HepG2 (cell line): Measurements from ENCODE around the gene ZNF500. TPM values are rescaled to one million over a fixed set of nuclear protein-coding genes. Genes with fewer than 3 reads are reported as not detected.

ENCODE experiments used
- ATAC-seq: fragments of 200-7000 bp; cut with Tn5 transposase; 3 replicates; pipeline ENCODE4 v1.9.1; 2020; ENCODE audit warnings: mild to moderate bottlenecking, moderate library complexity
- BruUV-seq: library from RNA; stranded (reverse); fragments of 400-500 nt; replicated peaks from 2 replicates; lab custom pipeline; 2021; lab: Mats Ljungman, UMichigan
- CTCF ChIA-PET: fragments of 300-600 bp; formaldehyde crosslinking; extraction: SDS; loops from one replicate; lab custom pipeline; 2021; ENCODE audit warnings: low total read pairs, inconsistent platforms, low intra/inter-chr PET ratio; lab: Yijun Ruan, JAX
- POLR2A ChIA-PET: fragments of 350-600 bp; sonication (Branson Sonifier 250); formaldehyde crosslinking; loops from one replicate; lab custom pipeline; 2020; ENCODE audit warnings: antibody characterized with exemption, inconsistent platforms; lab: Yijun Ruan, JAX
- DNase-seq: peaks from one replicate; pipeline ENCODE4 v3.0.0-alpha.2; 2015; ENCODE audit warnings: low spot score
- FAIRE-seq: peaks from 3 replicates; lab custom pipeline; 2011; peaks lifted over from hg19 to GRCh38; lab: Jason Lieb, UNC
- H2AFZ ChIP-seq: one replicate; pipeline ENCODE4 v1.6.1; 2011; ENCODE audit warnings: low read length, inconsistent platforms
- H3K27ac ChIP-seq: fragments of 300-600 bp; 3 replicates; pipeline ENCODE4 v1.8.0; 2011; ENCODE audit warnings: mixed run types, mild to moderate bottlenecking, mixed read lengths, low read length, inconsistent platforms; ENCODE audit not compliant: insufficient read depth; ENCODE audit errors: extremely low read length
- H3K27me3 ChIP-seq, 2 experiments: fragments of 200-600 bp in 1 of 2; 2 replicates in 1 of 2; 3 replicates in 1 of 2; pipeline versions ENCODE4 v1.6.0 to v1.8.0; 2011; ENCODE audit warnings: low read length in 2 of 2, mild to moderate bottlenecking in 2 of 2, moderate library complexity in 2 of 2, inconsistent platforms in 1 of 2; ENCODE audit not compliant: insufficient read depth in 2 of 2, control insufficient read depth in 1 of 2
- H3K36me3 ChIP-seq, 2 experiments: fragments of 200-600 bp in 1 of 2; replicated peaks in 1 of 2; 2 replicates in 1 of 2; 3 replicates in 1 of 2; pipeline versions ENCODE4 v1.5.1 to v1.8.0; 2011; ENCODE audit warnings: low read length in 2 of 2, inconsistent platforms in 1 of 2; ENCODE audit not compliant: insufficient read depth in 2 of 2, control insufficient read depth in 1 of 2
- H3K4me1 ChIP-seq: 2 replicates; pipeline ENCODE4 v1.5.1; 2012; ENCODE audit warnings: low read length, inconsistent platforms; ENCODE audit not compliant: insufficient read depth
- H3K4me2 ChIP-seq: 2 replicates; pipeline ENCODE4 v1.6.0; 2011; ENCODE audit warnings: low read depth, low read length, inconsistent platforms
- H3K4me3 ChIP-seq, 3 experiments: fragments of 200-600 bp in 1 of 3; sonication (generic), shearing (Covaris generic) in 1 of 3; replicated peaks in 1 of 3; 2 replicates each; pipeline ENCODE4 v1.5.1; 2011 to 2016; ENCODE audit warnings: low read length in 3 of 3, inconsistent platforms in 2 of 3, low read depth in 2 of 3, mild to moderate bottlenecking in 2 of 3, control low read depth in 1 of 3, mixed read lengths in 1 of 3; ENCODE audit not compliant: insufficient read depth in 1 of 3
- H3K79me2 ChIP-seq: one replicate; pipeline ENCODE4 v1.6.1; 2011; ENCODE audit warnings: low read length, inconsistent platforms; ENCODE audit not compliant: insufficient read depth
- H3K9ac ChIP-seq: 2 replicates; pipeline ENCODE4 v1.6.0; 2011; ENCODE audit warnings: mild to moderate bottlenecking, low read depth, low read length, inconsistent platforms; ENCODE audit not compliant: insufficient read depth
- H3K9me3 ChIP-seq: 2 replicates; pipeline ENCODE4 v1.5.1; 2012; ENCODE audit warnings: mild to moderate bottlenecking, low read length
- H4K20me1 ChIP-seq: 2 replicates; pipeline ENCODE4 v1.6.0; 2011; ENCODE audit warnings: inconsistent platforms, mild to moderate bottlenecking, low read length, moderate library complexity; ENCODE audit not compliant: insufficient read depth
- BHLHE40 ChIP-seq: IDR thresholded peaks from 2 replicates; pipeline ENCODE4 v1.6.1; 2011; ENCODE audit warnings: low read length, improper control_type of control experiment
- HNF1A ChIP-seq, 2 experiments: sonication (generic) in 1 of 2; formaldehyde crosslinking in 1 of 2; IDR thresholded peaks; 2 replicates each; pipeline versions ENCODE4 v1.4.0 to v1.6.1; 2016 to 2020; ENCODE audit warnings: borderline replicate concordance in 1 of 2, low read depth in 1 of 2, mild to moderate bottlenecking in 1 of 2, missing genetic modification reagents in 1 of 2
- MLLT10 ChIP-seq: sonication (generic); formaldehyde crosslinking; IDR thresholded peaks from 2 replicates; pipeline ENCODE4 v1.4.0; 2020; ENCODE audit warnings: missing genetic modification reagents
- PPARG ChIP-seq: conservative IDR thresholded peaks from 2 replicates; pipeline ENCODE4 v1.6.1; 2016; ENCODE audit warnings: missing biosample characterization, missing genetic modification reagents
- SOX13 ChIP-seq, 3 experiments: fragments of 450-650 bp in 1 of 3; sonication (generic) in 1 of 3; formaldehyde crosslinking in 1 of 3; IDR thresholded peaks in 2 of 3; conservative IDR thresholded peaks in 1 of 3; 2 replicates each; pipeline versions ENCODE4 v1.5.0 to v1.6.1; 2016 to 2020; ENCODE audit warnings: antibody characterized with exemption in 1 of 3, mild to moderate bottlenecking in 1 of 3, missing compliant biosample characterization in 1 of 3, missing genetic modification reagents in 1 of 3, moderate library complexity in 1 of 3
- ZNF574 ChIP-seq: sonication (generic); formaldehyde crosslinking; IDR thresholded peaks from 2 replicates; pipeline ENCODE4 v1.4.0; 2020; ENCODE audit warnings: missing genetic modification reagents
- ZNF782 ChIP-seq: sonication (generic); formaldehyde crosslinking; IDR thresholded peaks from 2 replicates; pipeline ENCODE4 v1.4.0; 2020; ENCODE audit warnings: missing genetic modification reagents, mild to moderate bottlenecking, borderline replicate concordance
- WGBS: methylation state at CpG from one replicate; pipeline ENCODE4 v1.1.6; 2017; ENCODE audit warnings: low lambda C conversion rate; 5-methylcytosine and 5-hydroxymethylcytosine counted together
- in situ Hi-C: cut with HindIII; loops from 2 replicates; pipeline ENCODE4 v1.10.0; 2017; ENCODE audit warnings: low pct_unique_long_range_greater_than_20kb; ENCODE audit not compliant: extremely low pct_ligation_motif_present
- intact Hi-C: fragments of 100-400 bp; cut with micrococcal nuclease; formaldehyde crosslinking; loops from one replicate; pipeline ENCODE4 v1.10.0; 2022; ENCODE audit not compliant: unreplicated experiment
- polyA plus RNA-seq, 8 experiments: library from polyadenylated mRNA; depleted of rRNA in 3 of 8; stranded (reverse) in 7 of 8; unstranded in 1 of 8; fragments of >200 nt; fragmentation: Illumina TruSeq in 4 of 8; extraction: Trizol in 4 of 8; gene quantifications; 2 replicates each; pipeline versions ENCODE4 v1.2.1 to v1.2.3, GENCODE V29; 2011 to 2016; ENCODE audit warnings: low read depth in 4 of 8, missing spikeins in 1 of 8, mixed read lengths in 1 of 8; ENCODE audit not compliant: insufficient read depth in 1 of 8
- total RNA-seq, 5 experiments: library from RNA; depleted of rRNA; stranded (reverse); fragments of >200 nt; fragmentation: Illumina TruSeq; extraction: Trizol; gene quantifications; 2 replicates each; pipeline ENCODE4 v1.2.3, GENCODE V29; 2016; ENCODE audit warnings: low read depth in 1 of 5
- TF ChIP-seq, protein P1 (sequence below): sonication (generic); formaldehyde crosslinking; conservative IDR thresholded peaks from 2 replicates; pipeline ENCODE4 v1.4.0; 2020; ENCODE audit warnings: mild to moderate bottlenecking, missing genetic modification reagents, moderate library complexity

Gene ZNF500
- total and polyA plus RNA-seq, 2 of the 13 experiments (the other 11 are each of a cell fraction or from before 2014, with no cell fraction given): 6.1 to 12.2 TPM

DNA sequence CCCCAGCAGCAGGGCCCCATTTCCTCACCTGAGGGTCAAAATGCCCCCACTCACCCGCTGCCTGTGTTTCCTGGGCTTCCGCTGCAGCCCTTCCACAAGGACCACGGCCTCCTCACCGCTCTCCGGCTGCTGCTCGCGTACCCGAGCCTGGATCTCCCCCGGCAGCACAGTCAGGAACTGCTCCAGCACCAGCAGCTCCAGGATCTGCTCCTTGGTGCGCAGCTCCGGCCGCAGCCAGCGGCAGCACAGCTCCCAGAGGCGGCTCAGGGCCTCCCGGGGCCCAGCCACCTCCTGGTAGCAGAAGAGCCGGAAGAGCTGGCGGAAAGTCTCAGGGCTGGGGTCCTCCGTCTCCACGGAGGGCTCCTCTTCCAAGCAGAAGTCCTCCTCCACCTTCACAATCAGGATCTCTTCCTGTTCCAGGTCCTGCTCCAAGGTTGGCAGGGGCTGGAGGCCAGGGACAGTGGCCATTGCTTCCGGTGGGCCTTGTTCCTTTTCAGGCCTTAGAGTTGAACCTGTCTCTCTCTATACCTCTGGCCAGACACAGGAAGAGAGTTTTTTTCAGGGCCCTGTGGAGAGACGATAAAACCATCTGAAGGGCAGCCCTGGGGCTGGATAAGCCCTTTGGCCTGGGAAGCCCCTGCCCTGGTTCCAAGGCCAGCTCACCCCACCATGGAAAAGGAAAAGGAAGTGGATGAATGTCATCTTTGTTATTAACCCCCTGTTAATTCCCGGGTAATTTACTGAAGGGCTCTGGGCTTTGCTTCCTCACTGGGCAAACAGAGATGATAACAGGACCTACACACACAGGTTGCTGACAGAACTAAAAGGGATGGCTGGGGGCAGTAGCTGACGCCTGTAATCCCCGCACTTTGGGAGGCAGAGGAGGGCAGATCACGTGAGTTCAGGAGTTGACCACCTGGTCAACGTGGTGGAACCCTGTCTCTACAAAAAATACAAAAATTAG lies 1.2 kb downstream of the ZNF500 start:
- BruUV-seq: no TSS peak
- peak; percentile 75 for DNase-seq
- peak; percentile 48 for FAIRE-seq
- peaks cover 19% of the 10 kb centered on the region for H3K79me2 ChIP-seq
- peak overlapping the region; percentile 91 to 92 (median 91) for H3K4me3 ChIP-seq
- H3K36me3 ChIP-seq: peaks cover 13 to 34% of the 10 kb centered on the region in 2 experiments; a peak in 4 of 5 replicates
- ChIA-PET POLR2A (interaction anchor here (1.4 kb wide), 2 partner anchors 31 to 101 kb away, joined by 4 to 8 read pairs; partner anchors contain the start of genes ANKS3 and DNAAF8), CTCF (no interaction called here)
- no peaks in the 10 kb centered on the region for H3K9me3 ChIP-seq
- H3K9ac ChIP-seq: peak overlapping the region; percentile 92
- no peaks in the 10 kb centered on the region; a peak in 1 of 5 replicates for H3K27me3 ChIP-seq
- peak; percentile 16 for ATAC-seq
- 59% methylated on average over 15 of the region's 26 CpGs for WGBS
- H3K4me2 ChIP-seq: peak overlapping the region; percentile 99
- peaks cover 37% of the 10 kb centered on the region for H3K4me1 ChIP-seq
- no peak overlapping the region for H2AFZ ChIP-seq
- intact Hi-C loops: loop anchor here (2.0 to 5.0 kb wide), 2 partner anchors 37 to 52 kb away; partner anchors contain the start of gene ROGDI
- in situ Hi-C loops: no loop called here
- H3K27ac ChIP-seq: peak overlapping the region; percentile 78
- H4K20me1 ChIP-seq: no peaks in the 10 kb centered on the region
- TF ChIP-seq HNF1A (IDR thresholded peaks at IDR 0.05; ENCODE audit: low read depth): no peak
- peak; percentile 12; the same call in 1 of the 2 replicates for TF ChIP-seq HNF1A (CRISPR knock-in tag; IDR thresholded peaks at IDR 0.05; ENCODE audit: borderline replicate concordance)
- TF ChIP-seq SOX13 (IDR thresholded peaks at IDR 0.05): no peak
- TF ChIP-seq SOX13 (CRISPR knock-in tag; conservative IDR thresholded peaks at IDR 0.05 in 1 of 2, IDR thresholded peaks at IDR 0.05 in 1 of 2): peak in 1 of 2 experiments; percentile 6; a peak in 1 of 4 replicates
- TF ChIP-seq ZNF782 (CRISPR knock-in tag): no peak
- no peak for TF ChIP-seq PPARG (CRISPR knock-in tag)
- TF ChIP-seq MLLT10 (CRISPR knock-in tag): no peak
- TF ChIP-seq BHLHE40: peak; percentile 63
- TF ChIP-seq, protein P1, sequence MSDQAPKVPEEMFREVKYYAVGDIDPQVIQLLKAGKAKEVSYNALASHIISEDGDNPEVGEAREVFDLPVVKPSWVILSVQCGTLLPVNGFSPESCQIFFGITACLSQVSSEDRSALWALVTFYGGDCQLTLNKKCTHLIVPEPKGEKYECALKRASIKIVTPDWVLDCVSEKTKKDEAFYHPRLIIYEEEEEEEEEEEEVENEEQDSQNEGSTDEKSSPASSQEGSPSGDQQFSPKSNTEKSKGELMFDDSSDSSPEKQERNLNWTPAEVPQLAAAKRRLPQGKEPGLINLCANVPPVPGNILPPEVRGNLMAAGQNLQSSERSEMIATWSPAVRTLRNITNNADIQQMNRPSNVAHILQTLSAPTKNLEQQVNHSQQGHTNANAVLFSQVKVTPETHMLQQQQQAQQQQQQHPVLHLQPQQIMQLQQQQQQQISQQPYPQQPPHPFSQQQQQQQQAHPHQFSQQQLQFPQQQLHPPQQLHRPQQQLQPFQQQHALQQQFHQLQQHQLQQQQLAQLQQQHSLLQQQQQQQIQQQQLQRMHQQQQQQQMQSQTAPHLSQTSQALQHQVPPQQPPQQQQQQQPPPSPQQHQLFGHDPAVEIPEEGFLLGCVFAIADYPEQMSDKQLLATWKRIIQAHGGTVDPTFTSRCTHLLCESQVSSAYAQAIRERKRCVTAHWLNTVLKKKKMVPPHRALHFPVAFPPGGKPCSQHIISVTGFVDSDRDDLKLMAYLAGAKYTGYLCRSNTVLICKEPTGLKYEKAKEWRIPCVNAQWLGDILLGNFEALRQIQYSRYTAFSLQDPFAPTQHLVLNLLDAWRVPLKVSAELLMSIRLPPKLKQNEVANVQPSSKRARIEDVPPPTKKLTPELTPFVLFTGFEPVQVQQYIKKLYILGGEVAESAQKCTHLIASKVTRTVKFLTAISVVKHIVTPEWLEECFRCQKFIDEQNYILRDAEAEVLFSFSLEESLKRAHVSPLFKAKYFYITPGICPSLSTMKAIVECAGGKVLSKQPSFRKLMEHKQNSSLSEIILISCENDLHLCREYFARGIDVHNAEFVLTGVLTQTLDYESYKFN (CRISPR knock-in tag): peak; percentile 66
- peak; percentile 32; the same call in 1 of the 2 replicates for TF ChIP-seq ZNF574
